Lower leg skin (tissue), 3 donors: ENCODE measurements around the gene SASH3.
"Not testable (repeated sequence)": the region's sequence is repeated elsewhere in the genome, so short reads cannot be mapped to it uniquely, and the experiment has no call there.

Experiments
- POLR2A ChIP-seq, 2 donors: fragments of 450-650 bp; IDR thresholded peaks; one replicate each; pipeline ENCODE4 v1.6.1; 2016 to 2017; ENCODE audit warnings: antibody characterized with exemption in 2 of 2, mild to moderate bottlenecking in 1 of 2, moderate library complexity in 1 of 2
- TF ChIP-seq, protein P1 (sequence below), 3 donors: fragments of 450-650 bp; IDR thresholded peaks; one replicate each; pipeline ENCODE4 v1.5.1; 2016; ENCODE audit warnings: antibody characterized with exemption in 3 of 3, mild to moderate bottlenecking in 3 of 3, moderate library complexity in 2 of 3

DNA sequence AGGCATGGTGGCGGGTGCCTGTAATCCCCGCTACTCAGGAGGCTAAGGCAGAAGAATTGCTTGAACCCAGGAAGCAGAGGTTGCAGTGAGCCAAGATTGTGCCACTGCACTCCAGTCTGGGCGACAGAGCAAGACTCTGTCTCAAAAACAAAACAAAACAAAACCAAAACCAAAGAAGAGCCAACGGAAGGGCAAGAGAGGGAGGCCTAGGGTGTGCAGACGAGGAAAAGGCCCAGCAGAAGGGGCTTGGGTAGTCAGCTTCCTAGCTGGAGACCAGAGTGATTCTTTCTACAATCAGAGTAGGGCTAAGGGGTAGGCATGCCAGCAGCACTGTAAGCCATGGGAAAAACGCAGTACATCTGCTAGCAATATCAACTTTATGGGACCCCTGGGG lies 37.0 kb upstream of the SASH3 start:
- not testable (repeated sequence) for TF ChIP-seq POLR2A (IDR thresholded peaks at IDR 0.05)
- TF ChIP-seq, protein P1, sequence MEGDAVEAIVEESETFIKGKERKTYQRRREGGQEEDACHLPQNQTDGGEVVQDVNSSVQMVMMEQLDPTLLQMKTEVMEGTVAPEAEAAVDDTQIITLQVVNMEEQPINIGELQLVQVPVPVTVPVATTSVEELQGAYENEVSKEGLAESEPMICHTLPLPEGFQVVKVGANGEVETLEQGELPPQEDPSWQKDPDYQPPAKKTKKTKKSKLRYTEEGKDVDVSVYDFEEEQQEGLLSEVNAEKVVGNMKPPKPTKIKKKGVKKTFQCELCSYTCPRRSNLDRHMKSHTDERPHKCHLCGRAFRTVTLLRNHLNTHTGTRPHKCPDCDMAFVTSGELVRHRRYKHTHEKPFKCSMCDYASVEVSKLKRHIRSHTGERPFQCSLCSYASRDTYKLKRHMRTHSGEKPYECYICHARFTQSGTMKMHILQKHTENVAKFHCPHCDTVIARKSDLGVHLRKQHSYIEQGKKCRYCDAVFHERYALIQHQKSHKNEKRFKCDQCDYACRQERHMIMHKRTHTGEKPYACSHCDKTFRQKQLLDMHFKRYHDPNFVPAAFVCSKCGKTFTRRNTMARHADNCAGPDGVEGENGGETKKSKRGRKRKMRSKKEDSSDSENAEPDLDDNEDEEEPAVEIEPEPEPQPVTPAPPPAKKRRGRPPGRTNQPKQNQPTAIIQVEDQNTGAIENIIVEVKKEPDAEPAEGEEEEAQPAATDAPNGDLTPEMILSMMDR (IDR thresholded peaks at IDR 0.05) = not testable (repeated sequence)
